ENCODE measurements around the gene EXOC2.

EXOC2 gene

DNA sequence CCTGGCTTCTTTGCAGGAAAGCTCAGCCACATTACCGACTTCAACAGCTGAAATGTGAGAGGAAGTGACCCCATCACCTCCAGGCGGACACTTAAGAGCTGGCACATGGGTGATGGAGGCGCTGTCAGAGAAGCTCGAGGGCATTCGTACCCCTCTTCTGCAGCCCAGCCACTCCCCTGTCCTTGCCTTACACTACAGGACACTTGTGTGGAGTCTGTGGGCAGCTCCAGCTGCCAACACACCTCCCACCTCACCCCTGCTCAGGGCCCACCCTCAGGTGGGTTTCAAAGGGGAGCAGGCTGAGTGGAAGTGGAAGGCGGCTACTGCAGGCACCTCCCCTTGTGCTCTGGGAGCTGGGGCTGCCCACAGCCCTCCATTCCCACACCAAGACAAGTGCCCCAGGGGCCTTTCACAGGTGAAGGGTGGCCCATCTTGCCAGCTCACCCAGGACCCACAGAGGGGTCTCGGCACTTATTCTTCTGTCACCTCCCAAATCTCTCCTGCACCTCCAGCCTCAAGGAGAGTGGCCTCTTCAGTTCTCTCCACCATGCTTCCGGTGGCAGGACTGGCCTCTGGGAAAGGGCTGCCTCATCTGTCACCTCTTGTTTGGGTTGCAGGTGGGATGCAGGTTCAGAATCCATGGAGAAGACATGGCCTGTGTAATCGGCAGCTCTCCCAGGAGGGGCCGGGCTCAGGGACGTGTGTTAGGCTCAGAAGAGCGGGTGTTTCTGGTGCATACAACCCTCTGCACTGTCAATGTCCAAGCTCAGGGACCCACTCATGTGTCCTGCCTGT, 251.6 kb downstream of the EXOC2 start:
- no peaks in the 10 kb centered on the region for H3K4me1 ChIP-seq
- peaks cover 0 to 12% of the 10 kb centered on the region in 2 donors for H3K27me3 ChIP-seq
- H3K9me3 ChIP-seq, result no peaks in the 10 kb centered on the region
- no peak overlapping the region for H3K27ac ChIP-seq
- H3K4me3 ChIP-seq, result no peak overlapping the region
- TF ChIP-seq, protein P1, sequence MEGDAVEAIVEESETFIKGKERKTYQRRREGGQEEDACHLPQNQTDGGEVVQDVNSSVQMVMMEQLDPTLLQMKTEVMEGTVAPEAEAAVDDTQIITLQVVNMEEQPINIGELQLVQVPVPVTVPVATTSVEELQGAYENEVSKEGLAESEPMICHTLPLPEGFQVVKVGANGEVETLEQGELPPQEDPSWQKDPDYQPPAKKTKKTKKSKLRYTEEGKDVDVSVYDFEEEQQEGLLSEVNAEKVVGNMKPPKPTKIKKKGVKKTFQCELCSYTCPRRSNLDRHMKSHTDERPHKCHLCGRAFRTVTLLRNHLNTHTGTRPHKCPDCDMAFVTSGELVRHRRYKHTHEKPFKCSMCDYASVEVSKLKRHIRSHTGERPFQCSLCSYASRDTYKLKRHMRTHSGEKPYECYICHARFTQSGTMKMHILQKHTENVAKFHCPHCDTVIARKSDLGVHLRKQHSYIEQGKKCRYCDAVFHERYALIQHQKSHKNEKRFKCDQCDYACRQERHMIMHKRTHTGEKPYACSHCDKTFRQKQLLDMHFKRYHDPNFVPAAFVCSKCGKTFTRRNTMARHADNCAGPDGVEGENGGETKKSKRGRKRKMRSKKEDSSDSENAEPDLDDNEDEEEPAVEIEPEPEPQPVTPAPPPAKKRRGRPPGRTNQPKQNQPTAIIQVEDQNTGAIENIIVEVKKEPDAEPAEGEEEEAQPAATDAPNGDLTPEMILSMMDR (IDR thresholded peaks at IDR 0.05), result no peak
- intact Hi-C loops (cut with DNase I; ENCODE audit: low total_unique reads), result no loop called here
- H3K36me3 ChIP-seq, result no peaks in the 10 kb centered on the region
- peak in 1 of 2 donors; percentile 37 for DNase-seq

DNA sequence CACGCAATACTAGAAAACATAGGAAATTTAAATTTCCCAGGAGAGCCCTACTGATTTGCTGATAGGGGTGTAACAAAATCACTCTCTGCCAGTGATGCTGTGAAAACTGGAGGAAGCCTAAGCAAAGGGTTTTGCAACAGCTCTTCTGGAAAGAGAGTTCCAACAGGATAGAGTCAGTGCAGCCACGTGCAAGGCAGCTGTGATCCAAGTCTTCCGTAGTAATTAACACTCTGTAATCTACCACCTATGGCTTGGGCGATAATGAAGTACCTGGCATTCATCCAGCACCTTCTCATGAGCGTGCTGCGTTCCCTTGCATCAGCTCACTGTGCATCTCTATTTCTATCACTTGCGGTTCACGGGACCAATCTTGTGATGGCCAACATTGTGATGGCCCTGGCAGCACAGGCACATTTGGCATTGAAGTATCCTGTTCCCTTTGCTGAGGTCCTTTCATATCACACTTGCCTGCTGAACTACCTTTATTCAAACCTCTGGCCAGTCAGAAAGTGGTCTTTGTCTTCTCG, 253.2 kb downstream of the EXOC2 start:
- intact Hi-C loops (cut with DNase I; ENCODE audit: low total_unique reads), result no loop called here
- Histone ChIP-seq H3K4me1 (no peaks in the 10 kb centered on the region), H3K36me3 (no peaks in the 10 kb centered on the region), H3K27ac (no peak overlapping the region), H3K4me3 (no peak overlapping the region), H3K27me3 (peaks cover 0 to 10% of the 10 kb centered on the region in 2 donors), H3K9me3 (no peaks in the 10 kb centered on the region)
- TF ChIP-seq, protein P1 (IDR thresholded peaks at IDR 0.05), result no peak
- DNase-seq, result peak in 1 of 2 donors; percentile 41

DNA sequence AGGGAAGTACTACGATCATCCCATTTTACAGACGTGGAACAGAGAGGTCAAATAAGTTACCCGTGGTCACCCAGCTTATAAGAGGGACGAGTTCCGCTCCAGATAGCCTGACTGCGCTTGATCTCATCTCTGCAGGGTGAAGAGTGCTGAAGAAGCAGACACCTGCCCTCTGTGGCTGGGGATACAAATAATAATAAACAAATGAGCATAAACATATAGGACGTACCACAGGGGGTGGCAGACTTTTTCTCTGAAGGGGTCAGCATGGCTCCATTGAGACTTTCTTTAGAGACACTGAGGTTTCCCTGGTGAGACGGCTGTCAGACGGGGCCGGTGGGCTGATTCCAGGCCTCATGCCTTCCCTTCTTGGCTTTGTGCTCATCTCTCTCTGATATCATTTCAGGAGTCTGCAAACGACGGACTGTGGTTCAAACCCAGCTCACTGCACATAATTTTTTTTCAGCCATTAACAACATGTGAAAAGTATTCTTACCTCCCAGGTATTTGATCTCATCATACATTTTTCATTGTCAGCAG, 254.2 kb downstream of the EXOC2 start:
- H3K4me1 ChIP-seq, result no peaks in the 10 kb centered on the region
- H3K27ac ChIP-seq, result no peak overlapping the region
- no peaks in the 10 kb centered on the region for H3K36me3 ChIP-seq
- intact Hi-C loops (cut with DNase I; ENCODE audit: low total_unique reads), result no loop called here
- TF ChIP-seq, protein P1 (IDR thresholded peaks at IDR 0.05), result no peak
- no peak for DNase-seq
- H3K9me3 ChIP-seq, result no peaks in the 10 kb centered on the region
- H3K4me3 ChIP-seq, result no peak overlapping the region
- peaks cover 0 to 7% of the 10 kb centered on the region in 2 donors for H3K27me3 ChIP-seq

DNA sequence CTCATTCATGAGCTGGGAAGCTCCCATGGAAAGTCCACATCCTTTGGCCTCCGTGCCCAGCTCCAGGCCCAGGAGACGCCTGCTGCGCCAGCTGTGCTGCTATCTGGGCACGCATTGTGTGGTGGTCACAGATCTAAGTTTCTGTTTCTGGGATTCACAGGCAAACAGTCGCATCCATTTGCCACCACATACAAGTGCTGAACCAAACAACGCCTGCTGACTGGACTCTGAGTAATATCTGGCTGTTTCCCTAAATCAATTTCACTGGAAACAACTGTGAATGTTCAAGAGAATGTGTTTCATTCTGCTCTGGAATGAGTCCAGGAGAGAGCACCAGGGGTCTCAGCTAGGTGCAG, 255.9 kb downstream of the EXOC2 start:
- Histone ChIP-seq H3K4me1 (no peaks in the 10 kb centered on the region), H3K27ac (no peak overlapping the region), H3K9me3 (no peaks in the 10 kb centered on the region), H3K36me3 (no peaks in the 10 kb centered on the region), H3K4me3 (no peak overlapping the region), H3K27me3 (no peaks in the 10 kb centered on the region)
- DNase-seq, result no peak
- TF ChIP-seq, protein P1 (IDR thresholded peaks at IDR 0.05), result no peak
- intact Hi-C loops (cut with DNase I; ENCODE audit: low total_unique reads), result no loop called here

DNA sequence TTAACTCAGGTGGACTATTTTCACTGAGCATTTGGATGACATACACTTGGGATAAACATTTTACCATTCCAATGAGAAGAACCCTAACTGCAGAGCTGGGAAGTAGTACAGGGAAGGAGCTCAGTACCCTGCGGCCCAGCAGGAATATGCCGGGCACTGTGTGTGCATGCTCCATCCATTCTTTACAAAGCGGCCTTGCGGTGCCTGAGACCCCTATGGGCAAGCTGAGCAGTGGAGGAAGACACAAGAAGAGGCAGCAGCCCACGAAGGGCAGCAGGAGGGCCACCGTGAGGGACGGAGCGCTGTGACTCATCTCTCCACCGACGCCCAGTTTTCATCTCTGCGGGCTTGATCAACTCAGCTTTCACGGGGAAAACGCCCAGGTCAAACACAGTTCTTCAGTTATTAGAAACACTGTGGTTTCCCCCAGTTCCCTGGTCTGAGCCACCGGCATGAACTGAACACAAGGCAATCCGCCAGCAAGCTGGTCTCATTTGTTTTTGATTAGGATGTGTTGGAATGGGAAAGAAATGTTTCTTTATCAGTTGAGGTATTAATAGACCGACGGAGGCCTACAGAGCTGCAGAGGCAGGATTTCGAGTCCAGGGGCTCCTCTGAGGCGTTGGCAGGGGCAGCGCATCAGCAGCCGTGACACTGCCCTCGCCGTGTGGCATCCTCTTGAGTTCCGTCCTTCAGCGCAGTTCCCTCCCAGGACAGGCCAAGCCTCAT, 256.5 kb downstream of the EXOC2 start:
- TF ChIP-seq, protein P1 (IDR thresholded peaks at IDR 0.05), result no peak
- no peaks in the 10 kb centered on the region for H3K9me3 ChIP-seq
- H3K4me3 ChIP-seq, result no peak overlapping the region
- intact Hi-C loops (cut with DNase I; ENCODE audit: low total_unique reads), result no loop called here
- no peaks in the 10 kb centered on the region for H3K36me3 ChIP-seq
- DNase-seq, result peak in 1 of 2 donors; percentile 41
- no peak overlapping the region for H3K27ac ChIP-seq
- no peaks in the 10 kb centered on the region for H3K4me1 ChIP-seq
- H3K27me3 ChIP-seq, result no peaks in the 10 kb centered on the region
